Lower leg skin (tissue), 4 donors: ENCODE data around the gene PHLDB3. TPM values are rescaled to one million over a fixed set of nuclear protein-coding genes. Genes with fewer than 3 reads are reported as not detected.
A peak's percentile ranks its signal among the peaks of the same experiment; 100 is the strongest.

Experiments
- DNase-seq, 2 donors: peaks; one replicate each; pipeline ENCODE4 v3.0.0-alpha.2; 2019; ENCODE audit warnings: low spot score in 2 of 2
- H3K4me3 ChIP-seq: fragments of 200-600 bp; sonication (generic); 2 replicates; pipeline ENCODE4 v1.5.1; 2017; ENCODE audit warnings: mild to moderate bottlenecking, low read depth; ENCODE audit not compliant: poor library complexity, severe bottlenecking
- POLR2A ChIP-seq, 2 donors: fragments of 450-650 bp; IDR thresholded peaks; one replicate each; pipeline ENCODE4 v1.6.1; 2016 to 2017; ENCODE audit warnings: antibody characterized with exemption in 2 of 2, mild to moderate bottlenecking in 1 of 2, moderate library complexity in 1 of 2
- WGBS, 2 donors: methylation state at CpG; one replicate each; pipeline ENCODE4 v1.1.5; 2018; 5-methylcytosine and 5-hydroxymethylcytosine counted together
- intact Hi-C: fragments of 100-400 bp; cut with DNase I; formaldehyde crosslinking; loops from one replicate; pipeline ENCODE4 v1.15.0; 2023; ENCODE audit warnings: low total_unique reads
- total RNA-seq, 4 donors: library from RNA; depleted of rRNA; stranded (reverse); fragments of >200 nt; gene quantifications; one replicate each; pipeline ENCODE4 v1.1.0, GENCODE V29; 2016
- TF ChIP-seq, protein P1 (sequence below), 3 donors: fragments of 450-650 bp; IDR thresholded peaks; one replicate each; pipeline ENCODE4 v1.5.1; 2016; ENCODE audit warnings: antibody characterized with exemption in 3 of 3, mild to moderate bottlenecking in 3 of 3, moderate library complexity in 2 of 3

The PHLDB3 gene
- total RNA-seq, 4 donors from 2014 or later: 86.9 to 136 (median 114) TPM

GRCh38 chr19:43474986-43475705, 29.4 kb downstream of the PHLDB3 start:
- TF ChIP-seq POLR2A (IDR thresholded peaks at IDR 0.05): no peak
- TF ChIP-seq, protein P1, sequence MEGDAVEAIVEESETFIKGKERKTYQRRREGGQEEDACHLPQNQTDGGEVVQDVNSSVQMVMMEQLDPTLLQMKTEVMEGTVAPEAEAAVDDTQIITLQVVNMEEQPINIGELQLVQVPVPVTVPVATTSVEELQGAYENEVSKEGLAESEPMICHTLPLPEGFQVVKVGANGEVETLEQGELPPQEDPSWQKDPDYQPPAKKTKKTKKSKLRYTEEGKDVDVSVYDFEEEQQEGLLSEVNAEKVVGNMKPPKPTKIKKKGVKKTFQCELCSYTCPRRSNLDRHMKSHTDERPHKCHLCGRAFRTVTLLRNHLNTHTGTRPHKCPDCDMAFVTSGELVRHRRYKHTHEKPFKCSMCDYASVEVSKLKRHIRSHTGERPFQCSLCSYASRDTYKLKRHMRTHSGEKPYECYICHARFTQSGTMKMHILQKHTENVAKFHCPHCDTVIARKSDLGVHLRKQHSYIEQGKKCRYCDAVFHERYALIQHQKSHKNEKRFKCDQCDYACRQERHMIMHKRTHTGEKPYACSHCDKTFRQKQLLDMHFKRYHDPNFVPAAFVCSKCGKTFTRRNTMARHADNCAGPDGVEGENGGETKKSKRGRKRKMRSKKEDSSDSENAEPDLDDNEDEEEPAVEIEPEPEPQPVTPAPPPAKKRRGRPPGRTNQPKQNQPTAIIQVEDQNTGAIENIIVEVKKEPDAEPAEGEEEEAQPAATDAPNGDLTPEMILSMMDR (IDR thresholded peaks at IDR 0.05): no peak
- H3K4me3 ChIP-seq: no peak overlapping the region
- WGBS, 2 donors: 4% methylated on average over 43 to 44 of the region's 46 CpGs
- DNase-seq: peak; percentile 92 to 99
- intact Hi-C loops: no loop called here

GRCh38 chr19:43474487-43474886, 30.1 kb downstream of the PHLDB3 start:
- WGBS, 2 donors: 66 to 71% methylated on average over 4 of the region's 4 CpGs
- TF ChIP-seq, protein P1 (IDR thresholded peaks at IDR 0.05): no peak
- TF ChIP-seq POLR2A (IDR thresholded peaks at IDR 0.05): no peak

GRCh38 chr19:43471091-43471490, 33.5 kb downstream of the PHLDB3 start:
- TF ChIP-seq POLR2A (IDR thresholded peaks at IDR 0.05): no peak
- TF ChIP-seq, protein P1 (IDR thresholded peaks at IDR 0.05): no peak
- H3K4me3 ChIP-seq: no peak overlapping the region
- intact Hi-C loops: no loop called here
- WGBS, 2 donors: 56 to 65% methylated on average over 5 of the region's 5 CpGs
- DNase-seq: peak in 1 of 2 donors; percentile 37

More at GRCh38 chr19:43474487-43474886, 30.1 kb downstream of the PHLDB3 start:
- DNase-seq: no peak
- intact Hi-C loops: no loop called here
- no peak overlapping the region for H3K4me3 ChIP-seq

DNA sequence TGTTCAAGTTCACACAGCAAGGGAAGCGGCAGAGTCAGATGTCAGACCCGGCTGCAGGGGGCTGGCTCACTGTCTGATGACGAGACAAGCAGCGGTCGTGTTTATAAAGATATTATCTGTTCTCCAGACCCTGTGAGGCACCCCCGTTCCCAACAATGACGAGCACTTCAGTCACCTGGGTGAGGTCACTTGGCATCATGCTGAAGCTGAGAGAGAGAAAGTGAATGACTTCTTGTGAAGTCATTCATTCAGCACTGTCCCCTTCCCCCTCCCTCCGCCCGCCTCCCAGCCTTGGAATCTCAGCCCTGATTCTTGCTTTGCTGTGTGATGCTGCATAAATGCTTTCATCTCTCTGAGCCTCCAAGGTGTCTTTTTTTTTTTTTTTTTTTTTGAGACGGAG, 34.3 kb downstream of the PHLDB3 start:
- no peak for TF ChIP-seq POLR2A (IDR thresholded peaks at IDR 0.05)
- TF ChIP-seq, protein P1 (IDR thresholded peaks at IDR 0.05): no peak
- 61 to 66% methylated on average over 10 of the region's 10 CpGs for WGBS, 2 donors
- no peak overlapping the region for H3K4me3 ChIP-seq
- intact Hi-C loops: no loop called here
- no peak for DNase-seq

- H3K4me3 ChIP-seq: no peak overlapping the region
- no peak for DNase-seq
- WGBS, 2 donors: 47 to 67% methylated on average over 1 of the region's 1 CpG
- TF ChIP-seq, protein P1 (IDR thresholded peaks at IDR 0.05): no peak
- TF ChIP-seq POLR2A (IDR thresholded peaks at IDR 0.05): no peak
- intact Hi-C loops: no loop called here
These were observed 35.4 kb downstream of the PHLDB3 start for GRCh38 chr19:43469160-43469480.
